ENCODE results near the gene IFT88.

Gene IFT88

DNA sequence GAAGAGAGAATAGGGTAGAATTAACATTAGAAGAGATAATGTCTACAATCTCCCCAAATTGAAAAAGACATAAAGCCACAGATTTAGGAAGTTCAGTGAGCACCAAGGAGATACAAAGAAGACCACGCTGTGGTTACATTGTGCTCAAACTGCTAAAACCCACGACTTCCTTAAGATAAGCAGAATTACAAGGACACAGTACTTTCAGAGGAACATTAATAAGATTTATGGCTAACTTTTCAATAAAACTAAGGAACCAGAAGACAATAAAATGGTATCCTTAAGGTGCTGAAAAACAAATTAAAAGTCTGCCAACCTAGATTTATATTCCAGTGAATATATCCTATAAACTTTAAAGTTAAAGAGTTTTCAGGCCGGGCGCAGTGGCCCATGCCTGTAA, 129.1 kb downstream of the IFT88 start:
- DNase-seq: no peak

DNA sequence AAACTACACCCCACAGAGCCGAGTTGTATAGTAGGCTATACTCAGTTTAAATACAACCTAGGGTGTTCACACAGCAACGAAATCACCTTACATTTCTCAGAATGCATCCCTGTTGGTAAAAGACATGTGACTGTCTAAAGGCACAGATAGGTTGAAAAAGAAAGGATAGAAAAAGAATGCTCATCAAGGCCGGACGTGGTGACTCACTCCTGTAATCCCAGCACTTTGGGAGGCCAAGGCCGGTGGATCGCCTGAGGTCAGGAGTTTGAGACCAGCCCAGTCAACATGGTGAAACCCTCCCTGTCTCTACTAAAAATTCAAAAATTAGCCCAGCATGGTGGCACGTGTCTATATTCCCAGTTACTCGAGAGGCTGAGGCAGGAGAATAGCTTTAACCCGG, 132.8 kb downstream of the IFT88 start:
- DNase-seq: no peak

DNA sequence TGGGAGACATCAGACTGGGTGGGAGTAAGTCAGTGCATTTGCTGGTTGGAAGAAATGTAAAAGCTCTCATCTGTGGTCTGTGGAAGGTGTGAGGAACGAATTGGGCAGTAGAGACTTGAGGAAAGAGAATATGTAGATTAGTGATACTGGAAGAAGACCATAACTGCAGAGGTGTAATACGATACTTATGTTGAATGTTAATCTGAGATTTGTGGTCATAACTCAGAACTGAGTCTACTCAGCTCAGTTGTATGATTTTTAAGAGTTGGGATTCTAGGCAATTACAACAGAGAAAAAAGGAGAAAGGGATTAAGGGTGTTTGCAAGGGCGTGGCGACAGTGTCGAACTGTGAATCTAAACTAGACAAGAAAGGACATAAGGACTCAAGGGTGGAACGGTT, 133.3 kb downstream of the IFT88 start:
- no peak for DNase-seq

GRCh38 chr13:20701461-20701860, 134.5 kb downstream of the IFT88 start:
- DNase-seq: no peak

DNA sequence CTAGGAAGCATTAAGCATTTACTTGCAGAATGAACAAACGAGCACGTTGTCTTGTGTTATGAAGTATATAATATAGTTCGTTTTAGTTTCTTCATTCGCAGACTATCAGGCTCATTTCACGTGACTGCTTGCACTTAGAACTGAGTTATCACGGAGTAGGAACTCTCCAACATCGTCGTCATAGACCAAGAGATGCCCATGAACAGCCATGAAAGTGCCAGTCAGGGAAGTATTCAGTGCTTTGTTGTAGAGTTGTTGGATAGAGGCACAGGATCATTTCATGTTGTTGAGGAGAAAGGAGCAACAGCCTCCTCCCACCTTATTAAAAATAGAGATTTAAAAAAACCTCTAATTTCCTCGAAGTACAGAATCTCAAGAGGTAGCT, 135.6 kb downstream of the IFT88 start:
- peak; percentile 7 for DNase-seq

- no peak for DNase-seq
These were observed 136.2 kb downstream of the IFT88 start, which contains the start of gene IL17D for GRCh38 chr13:20702915-20703779. TSS of gene IL17D (plus strand) at chr13:20703699. CDS start at chr13:20704002, 303 bp downstream.

- DNase-seq: peak; percentile 31
These were observed 137.0 kb downstream of the IFT88 start for GRCh38 chr13:20703780-20704458.

DNA sequence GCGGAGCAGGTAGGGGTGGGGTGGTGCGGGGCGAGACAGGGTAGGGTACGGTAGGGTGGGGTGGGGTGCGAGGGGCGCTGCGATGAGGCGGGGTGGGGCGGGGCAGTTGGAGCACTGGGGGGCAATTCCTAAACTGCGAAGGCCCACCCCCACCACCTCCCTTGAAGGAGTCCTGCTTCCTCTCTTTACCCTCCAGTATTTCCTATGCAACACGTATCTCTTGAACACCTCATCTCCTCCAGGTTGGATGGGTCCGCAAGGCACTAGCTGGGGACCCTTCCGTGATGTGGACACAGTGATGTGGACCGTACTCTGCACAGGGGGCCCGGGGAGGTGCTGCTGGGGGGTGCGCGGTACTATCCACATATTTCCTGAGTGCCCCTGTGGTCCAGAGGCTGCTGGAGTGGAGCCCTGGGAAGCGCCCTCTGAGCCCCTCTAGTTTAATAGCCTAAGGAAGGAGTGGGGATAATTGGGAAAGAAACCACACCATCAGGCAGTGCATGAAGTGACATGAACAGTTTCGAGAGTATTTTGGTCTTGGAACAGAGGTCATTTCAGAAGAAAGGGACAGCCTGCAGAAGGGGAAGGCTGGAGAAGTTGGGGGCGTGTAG, 137.6 kb downstream of the IFT88 start:
- DNase-seq: no peak

DNA sequence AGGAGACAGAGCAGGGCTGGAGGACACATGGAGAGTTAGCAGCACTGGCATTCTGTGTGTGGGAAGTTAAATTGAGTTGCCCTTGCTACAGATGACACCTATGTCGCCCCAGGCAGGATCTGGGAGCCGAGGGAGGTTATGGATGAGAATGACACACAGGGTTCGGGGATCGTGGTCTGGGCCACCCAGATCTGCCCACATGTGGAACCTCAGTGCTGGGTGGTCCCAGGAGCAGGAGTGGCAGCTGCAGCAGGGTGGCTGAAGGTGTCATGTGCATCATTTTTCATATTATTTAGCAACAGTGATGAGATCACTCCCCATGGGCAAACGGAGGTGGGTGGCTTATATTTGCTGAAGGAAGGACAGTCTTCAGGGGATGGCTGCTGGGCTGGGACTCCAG, 139.7 kb downstream of the IFT88 start:
- DNase-seq: no peak

DNA sequence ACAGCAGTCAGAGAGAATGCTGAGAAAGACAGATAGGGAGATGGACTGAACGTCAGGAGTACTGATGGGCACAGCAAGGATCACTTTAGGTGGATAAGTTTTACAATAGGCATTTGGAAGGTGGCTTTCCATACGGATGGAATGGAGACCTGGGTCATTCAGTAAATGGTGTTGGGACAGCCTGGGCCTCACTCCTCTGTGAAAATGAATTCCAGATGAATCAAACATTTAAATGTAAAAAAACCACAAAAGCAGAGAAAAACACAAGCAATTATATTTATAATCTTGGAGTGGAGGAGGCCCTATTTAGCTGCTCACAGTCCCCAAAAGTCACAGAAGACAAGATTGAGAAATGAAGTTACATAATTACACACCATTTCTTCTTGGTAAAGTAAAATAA, 141.3 kb downstream of the IFT88 start:
- no peak for DNase-seq

- no peak for DNase-seq
These were observed 142.4 kb downstream of the IFT88 start for GRCh38 chr13:20709369-20709768.

- no peak for DNase-seq
These were observed 142.8 kb downstream of the IFT88 start for GRCh38 chr13:20709782-20710181.

DNA sequence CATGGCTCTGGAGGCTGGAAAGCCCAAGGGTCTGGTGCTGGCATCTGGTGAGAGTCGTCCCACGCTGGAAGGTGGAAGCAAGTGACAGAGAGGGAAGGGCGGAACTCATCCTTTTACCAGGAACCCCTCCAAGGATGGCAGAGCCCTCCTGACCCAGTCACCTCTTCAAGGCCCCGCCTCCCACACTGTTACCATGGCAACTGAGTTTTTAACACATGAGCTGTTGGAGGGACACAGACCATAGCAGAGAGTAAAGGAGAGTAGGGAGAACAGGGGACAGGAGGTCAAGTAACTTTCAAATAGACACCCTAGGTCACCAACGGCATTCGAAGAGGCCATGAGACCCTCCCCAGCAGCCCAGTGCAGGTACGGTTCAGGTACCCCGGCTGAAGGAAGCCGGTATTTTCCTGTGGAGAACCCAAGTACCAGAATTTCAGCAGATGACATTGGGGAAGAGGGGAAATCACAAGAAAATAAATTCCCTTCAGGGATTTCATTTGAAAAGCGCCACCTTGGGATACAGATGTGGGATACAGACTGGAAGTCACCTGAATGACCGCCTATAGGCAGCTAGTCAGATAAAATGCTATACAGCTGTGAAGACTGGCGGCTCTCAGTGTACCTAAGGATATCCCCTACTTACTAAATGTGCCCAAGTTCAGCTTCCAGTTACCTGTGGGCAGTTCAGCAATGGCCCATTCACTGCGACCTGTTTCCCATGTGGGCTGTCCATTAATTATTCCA, 144.5 kb downstream of the IFT88 start:
- DNase-seq: no peak

DNA sequence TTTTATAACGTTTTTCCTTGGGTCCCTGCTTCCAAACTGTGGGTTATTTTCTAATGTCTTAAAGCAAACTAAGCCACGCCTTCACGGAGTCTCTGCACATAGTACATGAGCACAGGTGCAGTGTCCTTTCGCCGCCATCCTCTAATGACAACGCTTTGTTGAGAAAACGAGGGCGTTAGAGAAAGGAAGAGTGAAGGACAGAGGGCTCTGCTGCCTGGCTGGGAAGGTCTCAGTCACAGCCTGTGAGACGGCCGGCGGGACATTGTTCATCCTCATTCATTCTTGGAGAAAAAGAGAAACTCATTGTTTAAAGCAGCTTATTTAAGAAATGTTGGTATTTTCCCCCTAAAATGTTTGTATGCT, 146.0 kb downstream of the IFT88 start:
- DNase-seq: no peak

DNA sequence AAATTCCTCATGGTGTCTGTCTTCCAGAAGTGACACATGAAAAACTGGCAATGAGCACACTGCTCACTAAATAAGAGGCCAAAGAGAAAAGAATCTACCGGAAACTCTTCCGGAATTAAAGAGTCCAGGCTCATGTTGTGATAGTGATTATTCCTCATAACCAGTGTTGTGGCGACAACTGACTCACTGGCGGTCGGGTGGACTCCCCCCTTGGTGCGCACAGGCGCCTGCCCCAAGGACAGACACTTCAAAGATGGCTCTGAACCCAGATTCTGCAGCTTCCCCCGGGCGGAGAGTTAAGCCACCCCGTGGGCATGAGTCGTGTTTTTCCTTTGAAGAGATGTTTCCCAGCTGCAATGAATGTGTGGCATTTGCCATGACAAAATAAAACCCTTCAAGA, 146.8 kb downstream of the IFT88 start:
- DNase-seq: no peak

GRCh38 chr13:20714161-20714560, 147.2 kb downstream of the IFT88 start:
- DNase-seq: no peak

DNA sequence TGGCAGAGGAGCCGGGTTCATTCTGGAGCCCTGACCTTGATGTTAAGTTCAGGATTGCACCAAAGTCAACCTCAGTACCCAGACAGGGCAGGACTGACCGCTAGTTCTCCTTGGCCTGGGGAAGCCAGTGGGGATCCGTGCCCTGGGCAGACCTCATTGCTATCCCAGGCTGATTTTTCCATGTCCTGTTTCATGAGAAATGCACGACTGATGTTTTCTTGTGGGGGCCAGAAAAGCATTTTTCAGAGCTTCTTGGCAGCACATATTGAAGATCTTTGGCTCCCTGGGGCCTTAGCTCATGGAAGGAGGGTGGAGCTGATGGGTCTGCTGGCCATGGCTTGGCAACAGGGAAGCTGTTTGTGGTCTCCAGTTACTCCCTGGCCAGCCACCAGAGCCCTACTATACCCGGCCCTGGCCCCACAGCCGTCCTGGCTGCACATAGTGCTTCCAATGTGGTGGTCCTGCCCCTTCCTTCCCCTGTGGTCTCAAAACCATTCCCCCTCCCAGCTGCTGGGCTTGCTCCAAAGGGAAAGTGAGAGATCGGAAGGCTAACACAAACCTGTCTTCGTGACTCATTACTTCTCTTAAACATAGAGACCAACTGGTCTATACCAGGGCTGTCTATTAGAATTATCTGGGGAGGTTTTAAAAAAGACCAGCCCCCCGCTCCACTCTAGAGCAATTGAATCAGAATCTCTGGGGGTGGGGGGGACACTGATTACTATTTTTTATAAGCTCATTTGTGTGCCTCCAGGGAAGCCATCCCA, 147.8 kb downstream of the IFT88 start:
- no peak for DNase-seq

DNA sequence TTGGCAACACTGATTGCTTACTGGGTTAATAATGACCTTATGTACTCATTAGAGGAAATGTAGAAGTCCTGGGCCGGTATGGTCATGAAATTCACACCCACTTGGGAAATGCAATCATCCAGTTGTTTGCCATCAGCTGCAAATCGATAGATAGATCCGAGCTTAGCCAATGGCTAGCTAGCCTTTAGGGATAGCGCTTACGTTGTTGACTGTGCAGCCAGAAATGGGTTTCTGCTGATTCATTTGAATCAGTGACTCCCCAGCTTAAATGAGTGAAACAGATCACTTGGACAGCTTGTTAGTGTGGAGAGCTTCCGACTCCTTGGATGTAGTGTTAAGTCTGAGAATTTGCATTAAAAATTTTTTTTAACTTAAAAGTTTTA, 148.4 kb downstream of the IFT88 start:
- no peak for DNase-seq

- DNase-seq: peak; percentile 7
These were observed 150.0 kb downstream of the IFT88 start for GRCh38 chr13:20716951-20717350.

GRCh38 chr13:20717581-20718542, 150.9 kb downstream of the IFT88 start:
- DNase-seq: no peak

DNA sequence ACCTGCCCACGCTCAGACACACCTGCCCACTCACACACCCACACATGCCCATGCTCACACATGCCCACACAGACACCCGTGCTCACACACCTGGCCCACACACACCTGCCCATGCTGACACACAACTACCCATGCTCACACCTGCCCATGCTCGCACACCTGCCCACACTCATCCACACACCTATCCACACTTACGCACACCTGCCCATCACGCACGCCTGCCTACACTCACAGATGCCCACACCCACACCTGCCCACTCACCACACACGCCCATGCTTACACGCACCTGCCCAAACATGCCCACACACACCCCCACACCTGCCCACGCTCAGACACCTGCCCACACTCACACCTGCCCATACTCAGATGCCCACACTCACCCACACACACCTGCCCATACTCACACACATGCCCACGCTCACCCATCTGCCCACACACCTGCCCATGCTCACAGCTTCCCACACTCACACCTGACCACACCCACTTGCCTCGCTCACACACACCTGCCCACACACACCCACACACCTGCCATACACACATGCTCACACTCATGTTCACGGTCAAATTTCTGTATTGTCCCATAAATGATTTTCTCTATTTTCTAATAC, 152.1 kb downstream of the IFT88 start:
- no peak for DNase-seq
